ENCODE results near the gene GPSM3.
"Not testable (repeated sequence)": the region's sequence is repeated elsewhere in the genome, so short reads cannot be mapped to it uniquely, and the experiment has no call there.

Gene GPSM3

DNA sequence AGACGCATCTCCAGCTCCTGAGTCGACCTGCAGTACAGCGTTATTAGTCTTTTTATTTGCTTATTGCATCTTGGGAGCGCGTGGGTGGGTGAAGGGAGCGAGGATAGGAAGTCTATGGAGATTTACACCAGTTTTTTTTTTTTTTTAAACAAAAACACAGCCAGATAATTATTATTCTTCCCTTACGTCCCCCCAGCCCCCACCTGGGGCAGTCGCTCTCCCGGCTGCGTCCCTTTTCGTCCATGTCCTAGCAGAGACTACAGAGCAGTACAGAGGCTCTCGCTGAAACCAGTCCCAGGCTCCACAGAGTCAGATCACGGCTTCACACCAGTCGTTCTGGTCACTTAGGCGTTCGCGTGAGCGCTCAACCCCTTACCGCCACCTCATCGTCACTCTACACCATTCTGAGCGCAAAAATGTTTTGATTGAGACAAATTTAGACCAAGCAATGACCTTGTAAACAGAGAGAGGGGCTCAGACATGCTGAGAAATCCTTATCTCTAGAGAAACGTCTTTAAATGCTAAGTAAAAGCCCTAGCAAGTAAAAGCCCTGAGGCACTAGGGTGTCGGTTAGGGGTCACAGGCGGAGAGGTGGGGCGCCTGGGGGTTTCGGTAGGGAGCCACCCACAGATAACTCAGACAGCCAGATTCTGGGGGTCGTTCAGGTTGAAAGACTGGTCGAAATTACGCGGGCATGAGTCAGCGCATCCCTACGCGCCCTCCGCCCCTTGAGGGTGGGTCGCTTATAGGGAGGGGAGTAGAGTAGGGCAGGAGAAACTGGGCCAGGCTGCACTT lies 39.5 kb downstream of the GPSM3 start:
- DNase-seq (ENCODE audit: low read depth in 2 of 3, low spot score in 2 of 3): no peak

DNA sequence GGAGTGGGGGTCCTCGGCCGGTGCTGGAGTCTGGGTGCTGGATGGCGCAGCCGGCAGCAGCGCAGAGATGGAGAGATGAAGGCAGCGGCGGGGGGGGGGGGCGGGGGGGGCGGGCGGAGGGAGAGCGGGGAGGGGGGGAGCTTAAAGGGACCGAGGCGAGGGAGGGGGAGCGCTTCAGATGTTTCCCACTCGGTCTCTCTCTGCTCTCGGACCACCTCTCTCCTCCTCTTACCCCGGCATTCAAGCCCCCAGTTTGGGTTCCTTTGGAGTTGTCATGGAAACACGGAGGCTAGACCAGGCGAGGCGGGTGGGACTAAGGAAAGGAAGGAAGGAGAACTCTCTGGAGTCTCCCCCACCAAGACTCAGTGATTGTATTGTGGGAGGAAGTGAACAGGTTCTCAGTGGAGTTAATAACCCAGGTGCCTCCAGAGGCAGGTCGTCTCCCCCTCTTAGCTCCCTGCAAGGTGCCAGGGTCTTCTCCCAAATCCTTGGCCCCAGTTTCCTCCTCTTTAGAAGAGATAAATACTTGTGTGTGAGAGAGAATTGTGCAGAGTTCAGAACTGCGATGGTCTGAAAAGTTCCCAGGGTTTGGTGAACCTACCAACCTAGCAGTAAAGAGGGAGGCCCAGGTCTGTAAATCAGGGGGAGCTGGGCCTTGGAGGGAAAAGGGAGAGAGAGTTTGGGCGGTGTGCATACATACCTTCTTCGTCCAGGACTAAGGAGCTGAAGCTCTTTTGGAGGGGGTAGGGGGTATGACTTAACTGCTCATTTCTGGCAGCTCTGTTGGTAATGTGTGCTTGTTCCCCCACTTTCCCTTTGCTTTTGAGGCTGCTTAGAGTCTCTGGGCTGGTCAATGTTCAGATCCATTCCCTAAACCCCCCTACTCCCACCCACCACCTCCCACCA lies 40.3 kb downstream of the GPSM3 start, which contains the start of gene PRRT1:
PRRT1 (minus strand) TSS at position 77 of the 906 bp plus-strand sequence. CDS start 112 bp downstream, outside the sequence.
- no peak for DNase-seq (ENCODE audit: low read depth in 2 of 3, low spot score in 2 of 3)

DNA sequence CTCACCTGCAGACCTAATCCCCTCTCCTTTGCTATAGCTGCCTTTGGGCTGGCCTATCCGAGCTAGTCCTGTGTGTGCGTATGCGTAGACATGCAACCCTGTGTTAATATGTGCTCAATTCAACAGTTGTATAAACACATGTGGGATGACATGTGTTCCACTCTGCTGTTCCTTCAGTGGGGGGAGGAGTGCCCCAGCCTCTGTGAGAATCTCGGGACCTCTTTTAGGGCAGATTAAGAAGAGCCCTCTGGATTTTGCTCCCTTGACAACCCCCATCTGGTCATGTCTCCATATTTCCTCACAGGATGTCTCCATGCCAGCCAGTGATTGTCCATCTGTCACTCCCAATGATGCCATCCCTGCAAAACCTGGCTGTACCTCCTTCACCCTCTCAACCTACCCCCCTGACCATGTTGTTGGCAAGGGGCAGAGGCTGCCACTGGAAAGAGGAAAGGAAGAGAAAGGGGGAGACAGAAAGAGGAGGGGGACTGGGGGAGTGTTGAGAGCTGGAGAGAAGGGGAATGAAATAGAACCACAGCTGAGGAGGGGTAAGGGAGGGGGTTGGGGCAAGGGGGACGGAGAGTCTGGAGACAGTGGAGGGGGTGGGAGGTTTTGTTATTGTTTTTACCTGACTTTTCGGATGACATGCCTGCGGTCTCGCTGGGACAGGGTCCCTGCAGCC lies 41.1 kb downstream of the GPSM3 start:
- no peak for DNase-seq (ENCODE audit: low read depth in 2 of 3, low spot score in 2 of 3)

DNA sequence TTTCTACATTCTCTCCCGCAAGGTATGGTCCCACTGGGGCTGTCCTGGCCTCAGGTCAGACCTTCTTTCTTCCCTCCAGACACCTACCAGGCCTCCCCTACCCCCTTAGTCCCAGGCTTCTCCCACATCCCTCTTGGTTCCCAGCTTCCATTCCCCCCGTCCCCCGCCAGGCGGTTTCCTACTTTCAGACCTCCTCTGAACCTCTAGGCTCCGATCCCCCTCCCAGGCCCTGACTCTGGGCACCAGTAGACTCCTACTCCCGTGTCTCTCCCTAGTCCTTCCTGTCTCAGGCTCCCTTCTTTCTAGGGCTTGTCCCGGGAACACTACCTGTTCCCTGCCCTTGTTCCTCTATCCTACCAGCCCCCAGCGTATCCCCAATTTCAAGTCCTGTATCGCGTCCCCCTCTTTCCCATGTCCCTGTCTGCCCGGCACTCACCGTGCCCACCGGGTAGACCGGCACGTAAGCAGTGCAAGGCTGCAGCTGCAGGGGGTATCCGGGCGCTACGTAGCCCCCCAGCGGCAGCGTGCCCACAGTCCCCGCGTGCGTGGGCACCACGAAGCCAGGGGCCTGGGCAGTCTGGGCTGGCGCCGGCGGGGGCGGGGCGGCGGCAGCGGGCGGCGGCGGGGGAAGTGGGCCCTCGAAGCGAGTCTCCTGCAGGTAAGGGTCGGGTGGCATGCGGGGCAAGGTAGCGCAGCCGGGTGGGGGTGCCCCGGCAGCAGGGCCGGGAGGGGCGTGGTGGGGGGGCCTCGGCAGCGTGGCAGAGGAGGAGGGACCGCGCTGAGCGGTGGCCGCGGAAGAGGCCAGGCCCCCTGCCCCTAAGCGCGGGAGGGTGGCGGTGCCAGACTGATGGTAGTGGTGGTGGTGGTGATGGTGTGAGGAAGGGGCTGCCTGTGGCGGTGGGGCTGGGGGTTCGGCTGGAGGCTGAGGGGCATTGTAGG lies 42.2 kb downstream of the GPSM3 start:
- no peak for DNase-seq (ENCODE audit: low read depth in 2 of 3, low spot score in 2 of 3)

DNA sequence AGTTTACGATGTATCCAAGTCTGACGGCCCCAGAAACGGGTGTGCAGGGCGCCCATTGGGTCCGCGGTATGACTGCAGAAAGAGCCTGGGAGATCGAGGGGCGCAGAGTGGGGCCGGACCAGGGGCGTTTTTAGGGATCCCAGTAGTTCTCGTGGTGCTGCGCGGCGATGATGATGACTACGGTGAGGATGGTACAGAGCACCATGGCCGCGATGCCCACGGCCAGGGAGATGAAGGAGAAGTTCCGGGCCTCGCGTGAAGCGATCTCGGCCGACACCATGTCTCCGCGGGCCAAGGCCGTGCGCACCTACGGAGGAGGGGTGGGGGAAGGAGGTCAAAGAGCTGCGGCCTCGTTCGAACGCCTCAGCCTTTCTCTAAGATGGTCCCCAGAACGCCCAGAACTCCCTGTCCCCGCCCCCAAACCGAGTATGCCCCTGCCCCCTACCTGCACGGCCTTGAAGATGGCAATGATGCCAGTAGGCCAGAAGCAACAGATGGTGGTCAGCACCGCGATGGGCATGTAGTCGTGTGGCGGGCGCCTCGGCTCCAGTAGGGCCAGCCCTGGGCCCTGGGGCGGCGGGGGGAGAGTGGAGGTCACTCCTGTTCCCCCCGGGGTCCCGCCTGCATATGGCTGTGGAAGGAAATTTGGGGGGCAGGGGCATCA lies 43.2 kb downstream of the GPSM3 start:
- no peak for DNase-seq (ENCODE audit: low read depth in 2 of 3, low spot score in 2 of 3)

DNA sequence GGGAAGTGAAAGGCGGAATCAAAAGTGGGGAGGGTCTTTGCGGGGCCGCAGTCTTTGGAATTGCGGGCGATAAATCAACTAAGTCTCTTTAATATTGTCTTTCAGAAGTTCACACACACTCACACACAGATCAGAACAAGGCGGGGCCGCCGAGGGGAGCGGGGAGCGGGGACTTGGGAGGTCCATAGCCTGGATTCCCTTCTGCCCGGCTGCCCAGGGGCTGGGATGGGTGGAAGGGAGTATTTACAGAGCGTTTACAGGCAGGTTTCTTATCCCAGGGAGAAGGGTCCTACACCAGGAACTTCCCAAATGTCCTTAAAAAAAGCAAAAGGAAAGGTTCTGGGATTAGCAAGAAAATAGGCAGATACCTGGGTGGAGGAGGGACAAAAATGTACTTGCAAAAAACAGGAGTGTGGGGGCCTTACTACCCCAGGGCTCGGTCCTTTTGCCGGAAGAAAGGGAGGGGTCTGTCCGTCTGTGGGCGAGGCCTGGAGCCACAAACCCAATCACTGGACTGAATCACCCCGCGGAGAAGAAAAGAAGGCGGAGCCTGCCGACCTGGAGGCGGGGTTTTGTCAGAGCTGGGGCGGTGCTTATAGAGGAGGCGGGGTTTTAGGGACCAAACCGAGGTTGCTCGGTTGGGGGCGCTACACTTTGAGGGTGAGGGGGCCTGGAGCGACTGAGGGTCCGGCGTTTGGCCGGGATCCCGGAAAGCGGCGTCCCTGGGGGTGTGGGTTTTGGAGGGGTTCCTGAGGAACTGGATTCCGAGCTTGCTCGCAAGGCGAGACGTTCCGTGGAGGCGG lies 44.0 kb downstream of the GPSM3 start:
- DNase-seq (ENCODE audit: low read depth in 2 of 3, low spot score in 2 of 3): peak; percentile 31 to 59 (median 46)

DNA sequence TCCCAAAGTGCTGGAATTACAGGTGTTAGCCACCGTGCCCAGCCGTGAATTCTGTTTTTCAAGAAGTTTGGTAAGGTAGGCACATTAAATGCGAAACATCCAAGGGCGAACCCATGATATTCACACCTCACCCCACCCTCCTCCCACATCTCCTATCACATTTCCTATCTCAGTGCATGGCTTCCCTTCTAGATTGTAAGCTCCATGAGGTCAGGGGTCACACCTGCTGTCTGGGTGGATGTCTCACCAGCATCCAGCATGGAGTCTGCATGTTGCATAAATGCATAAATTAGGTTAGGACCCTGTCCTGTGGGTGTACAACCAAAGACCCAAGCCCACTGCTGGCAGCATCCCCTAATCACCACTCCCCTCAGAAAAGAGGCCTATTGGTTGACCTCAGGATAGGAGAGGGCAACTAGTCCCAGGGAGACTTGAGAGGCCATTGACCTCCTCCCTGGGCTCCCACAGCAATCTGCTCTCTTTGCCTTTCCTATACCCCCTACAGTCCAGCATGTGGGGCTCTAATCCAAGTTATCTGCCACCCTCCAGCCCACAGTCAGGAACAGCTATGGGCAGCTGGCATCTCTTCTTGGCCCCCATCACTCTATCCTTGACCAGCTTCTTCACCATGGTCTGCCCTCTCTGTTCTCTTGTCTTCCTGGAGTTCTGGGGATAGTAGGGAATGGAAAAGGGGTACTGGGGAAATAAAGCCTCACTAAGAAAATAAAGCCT lies 44.9 kb downstream of the GPSM3 start:
- no peak for DNase-seq (ENCODE audit: low read depth in 2 of 3, low spot score in 2 of 3)

DNA sequence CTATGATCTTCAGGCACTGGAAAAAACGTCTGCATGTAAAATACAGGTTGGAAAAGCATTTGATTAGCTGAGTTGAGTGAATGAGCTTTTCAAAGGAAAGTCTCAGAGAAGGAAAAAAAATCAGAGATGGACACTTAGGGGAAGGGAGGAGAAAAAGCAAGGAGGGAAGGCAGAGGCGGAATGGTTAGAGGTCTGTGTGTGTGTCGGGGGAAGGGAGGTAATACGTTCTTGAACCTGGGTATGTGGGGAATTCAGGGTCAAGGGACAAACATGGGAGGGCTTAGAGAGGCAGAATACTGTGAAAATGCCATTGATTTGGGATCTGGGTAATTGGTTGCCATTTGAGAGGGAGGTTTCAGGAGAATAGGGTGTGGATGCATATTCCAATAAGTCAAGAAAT lies 45.8 kb downstream of the GPSM3 start:
- DNase-seq (ENCODE audit: low read depth in 2 of 3, low spot score in 2 of 3): no peak

DNA sequence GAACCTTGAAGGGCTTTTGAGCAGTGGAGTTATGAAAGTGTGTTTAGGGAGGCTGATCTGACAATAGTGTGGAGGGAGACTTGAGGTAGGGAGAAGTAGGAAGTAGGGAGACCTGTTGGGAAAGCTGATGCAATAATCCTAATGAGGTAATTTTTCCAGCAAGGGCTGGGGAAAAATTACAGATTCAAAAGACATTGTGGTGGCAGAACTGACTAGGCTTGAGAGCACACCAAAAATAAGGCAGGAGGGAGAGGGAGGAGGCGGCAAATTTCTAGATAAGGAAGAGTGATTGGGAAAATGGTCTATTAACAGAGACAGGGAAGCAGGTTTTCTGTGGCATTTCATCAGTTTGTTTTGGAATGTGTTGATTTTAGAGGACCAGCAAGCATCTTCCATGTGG lies 46.2 kb downstream of the GPSM3 start:
- DNase-seq (ENCODE audit: low read depth in 2 of 3, low spot score in 2 of 3): no peak

DNA sequence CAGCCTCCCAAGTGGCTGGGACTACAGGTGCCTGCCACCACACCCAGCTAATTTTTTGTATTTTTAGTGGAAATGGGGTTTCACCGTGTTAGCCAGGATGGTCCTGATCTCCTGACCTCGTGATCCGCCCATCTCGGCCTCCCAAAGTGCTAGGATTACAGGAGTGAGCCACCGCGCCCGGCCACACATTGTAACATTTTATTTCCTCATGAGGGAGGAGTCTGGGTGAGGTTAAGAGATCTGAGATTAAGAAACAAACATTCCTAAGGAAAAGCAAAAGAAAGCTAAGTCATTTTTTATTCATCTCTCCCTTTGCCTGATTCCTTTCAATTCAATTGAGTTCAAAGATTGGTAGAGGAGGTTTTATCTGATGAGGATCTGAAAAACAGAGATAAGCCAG lies 48.2 kb downstream of the GPSM3 start:
- not testable (repeated sequence) for DNase-seq (ENCODE audit: low read depth in 2 of 3, low spot score in 2 of 3)
